Muscle layer of duodenum (tissue), 2 donors: ENCODE measurements around the gene FBXL13.

Source experiments
- H3K27ac ChIP-seq: one replicate; pipeline ENCODE4 v1.7.0; 2013; ENCODE audit warnings: mild to moderate bottlenecking, low read length
- H3K27me3 ChIP-seq: one replicate; pipeline ENCODE4 v1.7.0; 2013; ENCODE audit warnings: low read depth, mild to moderate bottlenecking, control low read depth, low read length
- H3K36me3 ChIP-seq, 2 donors: one replicate each; pipeline ENCODE4 v1.7.0; 2013; ENCODE audit warnings: low read length in 2 of 2, control low read depth in 1 of 2, mild to moderate bottlenecking in 1 of 2; ENCODE audit not compliant: insufficient read depth in 2 of 2, control insufficient read depth in 1 of 2
- H3K4me1 ChIP-seq, 2 donors: one replicate each; pipeline ENCODE4 v1.7.0; 2013; ENCODE audit warnings: low read length in 2 of 2, mild to moderate bottlenecking in 2 of 2, control low read depth in 1 of 2, moderate library complexity in 1 of 2; ENCODE audit not compliant: insufficient read depth in 2 of 2, control insufficient read depth in 1 of 2
- H3K4me3 ChIP-seq, 2 donors: one replicate each; pipeline ENCODE4 v1.7.0; 2013; ENCODE audit warnings: low read length in 2 of 2, low read depth in 1 of 2, mild to moderate bottlenecking in 1 of 2
- H3K9me3 ChIP-seq, 2 donors: one replicate each; pipeline ENCODE4 v1.7.0; 2013; ENCODE audit warnings: low read length in 2 of 2, control low read depth in 1 of 2, mild to moderate bottlenecking in 1 of 2; ENCODE audit not compliant: control insufficient read depth in 1 of 2
- donor health status: healthy.

Gene FBXL13

DNA sequence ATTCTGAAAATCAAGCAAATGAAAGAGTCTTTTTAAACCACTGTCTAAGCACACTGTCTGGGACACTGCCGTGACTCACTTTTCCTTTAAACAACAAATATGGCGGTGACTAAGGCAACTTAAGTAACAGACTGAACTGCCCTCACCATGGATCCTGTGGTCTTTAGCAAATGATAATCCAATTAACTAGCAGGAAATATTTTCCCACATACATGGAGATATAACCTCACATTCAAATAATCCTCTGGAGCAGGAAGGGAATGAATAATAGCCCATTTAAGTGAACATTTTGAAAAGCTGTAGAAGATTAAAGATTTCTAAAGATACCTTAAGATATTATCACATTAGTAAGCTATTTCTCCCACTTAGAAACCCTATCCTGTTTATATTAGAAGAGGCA, 202.1 kb downstream of the FBXL13 start:
- Histone ChIP-seq H3K4me3 (no peak overlapping the region), H3K36me3 (peaks cover 0 to 20% of the 10 kb centered on the region in 2 donors), H3K27me3 (no peaks in the 10 kb centered on the region), H3K4me1 (no peaks in the 10 kb centered on the region), H3K27ac (no peak overlapping the region), H3K9me3 (no peaks in the 10 kb centered on the region)

DNA sequence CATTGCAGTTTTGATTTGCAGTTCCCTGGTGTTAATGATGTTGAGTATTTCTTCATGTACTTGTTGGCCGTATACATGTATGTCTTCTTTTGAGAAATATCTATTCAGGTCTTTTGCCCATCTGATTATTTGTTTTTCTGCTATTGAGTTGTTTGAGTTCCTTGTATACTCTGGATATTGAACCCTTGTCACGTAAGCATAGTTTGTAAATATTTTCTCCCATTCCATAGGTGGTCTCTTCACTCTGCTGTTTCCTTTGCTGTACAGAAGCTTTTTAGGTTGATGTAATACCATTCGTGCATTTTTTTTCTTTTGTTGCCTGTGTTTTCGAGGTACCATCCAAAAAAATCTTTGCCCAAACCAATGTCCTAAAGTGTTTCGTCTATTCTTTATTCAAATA, 205.4 kb downstream of the FBXL13 start:
- H3K27ac ChIP-seq: no peak overlapping the region
- H3K36me3 ChIP-seq: peaks cover 0 to 20% of the 10 kb centered on the region in 2 donors
- H3K9me3 ChIP-seq: no peaks in the 10 kb centered on the region
- no peaks in the 10 kb centered on the region for H3K27me3 ChIP-seq
- no peak overlapping the region for H3K4me3 ChIP-seq
- H3K4me1 ChIP-seq: no peaks in the 10 kb centered on the region

DNA sequence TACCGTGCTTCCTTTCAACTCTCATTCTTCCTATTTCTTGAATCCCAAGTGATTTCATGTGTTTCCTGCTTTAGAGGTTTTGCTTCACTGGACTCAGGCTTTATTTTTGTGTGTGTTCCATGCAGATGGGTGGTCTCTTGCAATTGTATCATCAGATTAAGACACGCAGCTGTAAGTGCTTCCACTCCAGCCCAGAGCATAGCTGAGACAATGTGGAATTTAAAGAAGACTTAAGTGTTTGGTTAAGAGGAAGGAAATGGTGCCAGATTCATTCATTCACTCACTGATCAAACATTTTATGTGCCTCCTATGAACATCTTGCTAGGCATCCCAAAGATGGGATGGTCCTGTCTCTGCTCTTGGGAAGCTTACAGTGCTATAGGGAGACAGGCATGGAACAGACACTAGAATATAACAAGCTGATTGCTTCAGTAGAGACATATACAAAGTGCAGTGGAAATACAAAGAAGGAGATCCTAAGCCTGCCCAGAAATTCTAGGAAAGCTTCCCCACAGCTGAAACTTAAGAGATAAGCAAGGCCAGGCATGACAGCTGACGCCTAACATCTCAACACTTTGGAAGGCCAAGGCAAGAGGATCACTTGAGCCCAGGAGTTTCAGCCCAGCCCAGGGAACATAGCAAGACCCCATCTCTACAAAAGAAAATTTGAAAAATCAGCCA, 207.9 kb downstream of the FBXL13 start:
- H3K4me3 ChIP-seq: no peak overlapping the region
- no peaks in the 10 kb centered on the region for H3K4me1 ChIP-seq
- H3K36me3 ChIP-seq: peaks cover 0 to 2% of the 10 kb centered on the region in 2 donors
- no peaks in the 10 kb centered on the region for H3K27me3 ChIP-seq
- no peaks in the 10 kb centered on the region for H3K9me3 ChIP-seq
- no peak overlapping the region for H3K27ac ChIP-seq

DNA sequence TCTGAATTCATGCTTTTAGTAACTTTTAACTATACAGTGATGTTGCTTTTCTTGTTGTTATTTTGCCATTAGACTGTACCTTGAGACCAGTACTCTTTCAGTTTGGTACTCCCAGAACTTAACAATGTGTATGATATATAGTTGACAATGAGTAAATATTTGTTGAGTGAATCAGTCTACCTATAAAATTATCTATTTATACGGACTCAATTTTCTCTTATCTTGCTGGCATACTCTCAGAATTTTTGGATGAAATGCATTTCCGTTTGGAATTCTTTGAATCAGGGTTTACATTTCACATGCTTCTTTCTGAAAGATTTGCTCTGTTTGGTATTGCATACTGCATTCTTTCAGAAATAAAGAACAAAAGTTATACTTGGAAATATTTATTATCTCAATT, 209.6 kb downstream of the FBXL13 start:
- H3K27ac ChIP-seq: no peak overlapping the region
- peaks cover under 1 to 5% of the 10 kb centered on the region in 2 donors for H3K4me1 ChIP-seq
- H3K36me3 ChIP-seq: no peaks in the 10 kb centered on the region
- H3K27me3 ChIP-seq: no peaks in the 10 kb centered on the region
- H3K4me3 ChIP-seq: no peak overlapping the region
- H3K9me3 ChIP-seq: no peaks in the 10 kb centered on the region

DNA sequence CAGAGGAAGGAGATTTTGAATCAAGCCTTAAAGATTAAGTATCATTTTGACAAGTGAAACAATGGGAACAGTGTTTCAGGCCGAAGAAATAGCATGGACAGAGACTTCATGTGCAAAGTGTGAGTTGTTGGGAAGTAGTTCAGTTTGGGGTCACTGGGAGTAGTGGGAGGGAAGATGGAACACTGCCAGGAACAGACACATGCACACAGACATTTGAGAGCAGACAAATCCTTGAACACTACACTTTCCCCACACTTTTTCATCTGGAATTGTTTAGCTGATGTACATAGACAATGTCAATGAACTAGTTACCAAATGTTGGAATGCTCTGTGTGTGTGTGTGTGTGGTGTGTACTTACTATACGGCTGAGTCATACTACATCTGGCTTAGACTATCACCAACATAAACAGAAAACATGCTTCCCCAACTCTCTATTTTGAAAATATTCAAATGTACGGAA, 214.2 kb downstream of the FBXL13 start:
- Histone ChIP-seq H3K9me3 (no peaks in the 10 kb centered on the region), H3K36me3 (no peaks in the 10 kb centered on the region), H3K27me3 (no peaks in the 10 kb centered on the region), H3K4me1 (peaks cover 7 to 8% of the 10 kb centered on the region in 2 donors), H3K4me3 (no peak overlapping the region), H3K27ac (no peak overlapping the region)

DNA sequence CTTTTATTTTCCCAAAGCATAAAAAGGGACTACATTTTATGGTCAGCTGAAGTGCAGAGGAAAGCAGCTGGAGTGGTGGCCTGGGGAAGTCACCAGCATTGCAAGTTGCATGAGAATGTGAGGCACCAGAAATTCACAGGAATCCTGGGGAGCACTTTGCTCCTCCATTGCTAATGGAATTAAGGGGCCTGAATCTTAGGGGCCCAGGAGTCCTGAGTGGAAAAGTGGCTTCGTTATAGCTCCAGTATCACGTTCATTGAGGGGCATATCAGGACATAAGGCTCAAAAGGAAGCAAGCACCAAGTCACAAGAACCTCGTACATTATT, 214.8 kb downstream of the FBXL13 start:
- peaks cover 7 to 8% of the 10 kb centered on the region in 2 donors for H3K4me1 ChIP-seq
- no peaks in the 10 kb centered on the region for H3K27me3 ChIP-seq
- no peaks in the 10 kb centered on the region for H3K9me3 ChIP-seq
- no peak overlapping the region for H3K27ac ChIP-seq
- H3K36me3 ChIP-seq: no peaks in the 10 kb centered on the region
- no peak overlapping the region for H3K4me3 ChIP-seq

DNA sequence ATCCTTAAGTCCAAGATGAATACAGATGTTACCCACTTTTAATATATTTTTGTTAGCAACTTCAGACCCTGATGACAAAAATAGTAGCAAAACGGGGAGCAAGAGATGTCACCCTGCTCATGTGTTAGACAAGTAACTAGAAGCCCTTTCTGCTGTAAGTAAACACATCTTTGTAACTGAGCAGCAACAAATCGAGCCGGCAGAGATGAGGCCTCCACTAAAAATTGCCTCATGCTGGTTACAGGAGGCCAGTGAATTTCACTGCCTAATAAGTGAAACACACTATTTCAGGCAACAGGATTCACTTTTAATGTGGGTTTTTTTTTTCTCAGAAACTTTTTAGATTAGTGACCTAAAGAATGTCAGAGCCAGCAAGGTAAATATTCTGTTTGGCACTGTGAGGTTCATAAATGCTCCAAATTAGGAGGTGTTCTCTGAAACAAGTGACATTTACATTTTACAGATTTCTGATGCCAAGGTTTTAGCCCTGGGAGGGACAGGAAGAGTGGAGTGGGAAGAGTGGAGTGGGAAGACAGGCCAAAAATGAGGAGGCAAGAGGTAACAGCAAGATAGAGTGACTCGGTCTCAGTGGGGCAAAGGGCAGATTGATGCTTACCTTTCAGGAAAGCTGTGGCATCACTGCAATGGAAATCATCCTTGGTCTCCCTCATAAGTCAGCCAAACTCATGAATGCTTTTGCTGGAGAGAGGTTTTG, 215.4 kb downstream of the FBXL13 start:
- no peaks in the 10 kb centered on the region for H3K27me3 ChIP-seq
- H3K27ac ChIP-seq: no peak overlapping the region
- no peaks in the 10 kb centered on the region for H3K36me3 ChIP-seq
- H3K4me1 ChIP-seq: peaks cover 7 to 8% of the 10 kb centered on the region in 2 donors
- no peak overlapping the region for H3K4me3 ChIP-seq
- H3K9me3 ChIP-seq: no peaks in the 10 kb centered on the region

DNA sequence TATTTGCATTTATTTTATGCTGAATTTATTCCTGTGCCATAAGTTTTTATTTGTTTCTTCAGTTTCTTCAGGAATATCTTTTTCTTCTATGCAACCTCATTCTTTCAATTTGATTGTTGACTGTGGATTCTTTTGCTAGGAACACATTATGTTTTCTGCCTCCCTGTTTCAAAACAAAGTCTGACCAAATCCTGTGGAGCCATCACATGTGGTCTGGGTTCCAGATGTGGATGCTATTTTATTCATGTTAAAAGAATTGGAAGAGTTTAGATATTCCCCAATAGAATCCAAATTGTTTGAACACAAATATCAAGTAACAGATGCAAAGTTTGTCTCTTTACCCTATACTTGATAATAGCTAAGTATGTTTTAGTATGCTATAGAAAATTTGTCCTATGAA, 218.6 kb downstream of the FBXL13 start:
- H3K9me3 ChIP-seq: no peaks in the 10 kb centered on the region
- peaks cover 0 to 3% of the 10 kb centered on the region in 2 donors for H3K36me3 ChIP-seq
- H3K4me1 ChIP-seq: peaks cover 7 to 8% of the 10 kb centered on the region in 2 donors
- no peaks in the 10 kb centered on the region for H3K27me3 ChIP-seq
- no peak overlapping the region for H3K27ac ChIP-seq
- no peak overlapping the region for H3K4me3 ChIP-seq

DNA sequence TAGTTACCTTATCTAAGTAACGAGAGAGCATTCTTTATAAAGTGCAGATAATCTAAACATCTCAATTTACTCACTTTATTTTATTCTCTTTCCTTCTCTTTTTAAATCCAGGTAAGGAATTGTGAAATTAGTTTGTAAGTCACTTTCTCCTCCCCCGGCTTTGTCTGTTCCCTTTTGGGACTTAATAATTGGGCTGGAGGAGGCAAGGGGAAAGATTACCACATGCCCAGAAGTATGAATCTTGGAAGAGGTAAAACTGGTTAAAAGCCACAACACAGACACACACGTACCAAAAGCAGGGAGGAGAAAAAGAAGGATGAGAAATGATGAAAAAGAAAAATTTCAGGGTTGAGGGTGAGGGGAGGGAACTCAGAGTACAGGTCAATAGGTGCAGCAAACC, 225.1 kb downstream of the FBXL13 start:
- H3K4me3 ChIP-seq: no peak overlapping the region
- no peaks in the 10 kb centered on the region for H3K9me3 ChIP-seq
- peaks cover 0 to 3% of the 10 kb centered on the region in 2 donors for H3K36me3 ChIP-seq
- no peaks in the 10 kb centered on the region for H3K27me3 ChIP-seq
- no peaks in the 10 kb centered on the region for H3K4me1 ChIP-seq
- no peak overlapping the region for H3K27ac ChIP-seq

DNA sequence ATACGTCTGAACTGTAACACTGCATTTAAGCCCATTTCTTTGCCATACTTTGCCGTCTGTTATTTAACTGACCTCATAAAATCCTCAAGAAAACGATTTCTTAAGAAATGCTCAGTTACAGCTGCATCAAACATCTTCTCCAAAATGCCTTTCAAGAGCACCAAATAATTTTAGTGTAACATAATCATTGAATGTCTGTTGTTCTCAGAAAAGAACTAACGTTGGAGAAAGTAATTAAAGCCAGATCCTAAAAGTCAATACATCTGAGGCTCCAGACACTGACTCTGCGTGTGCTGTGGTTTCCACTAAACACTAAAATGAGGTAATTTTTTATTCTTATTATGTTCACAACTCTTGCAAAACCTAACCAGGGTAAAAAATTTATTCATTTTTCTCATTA, 225.5 kb downstream of the FBXL13 start:
- Histone ChIP-seq H3K27ac (no peak overlapping the region), H3K4me1 (no peaks in the 10 kb centered on the region), H3K4me3 (no peak overlapping the region), H3K27me3 (no peaks in the 10 kb centered on the region), H3K36me3 (peaks cover 0 to 3% of the 10 kb centered on the region in 2 donors), H3K9me3 (no peaks in the 10 kb centered on the region)

DNA sequence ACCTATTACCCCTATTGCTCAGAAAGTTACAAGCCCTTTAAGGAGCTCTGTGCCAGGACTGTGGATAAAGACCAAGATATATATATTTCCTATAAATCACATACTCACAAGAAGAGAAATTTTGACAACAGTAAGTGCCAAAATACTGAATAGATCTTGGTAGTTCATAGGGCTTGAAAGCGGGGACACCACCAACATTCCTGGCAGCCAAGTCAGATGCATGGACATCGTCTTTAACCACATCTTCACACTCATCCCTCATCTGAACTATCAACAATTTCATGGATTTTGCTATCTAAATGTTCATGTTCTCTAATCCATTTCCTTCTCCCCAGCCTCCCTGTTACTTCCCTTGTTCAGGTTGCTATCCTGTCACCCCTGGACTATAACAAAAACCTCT, 229.2 kb downstream of the FBXL13 start:
- H3K9me3 ChIP-seq: no peaks in the 10 kb centered on the region
- no peaks in the 10 kb centered on the region for H3K36me3 ChIP-seq
- no peaks in the 10 kb centered on the region for H3K4me1 ChIP-seq
- no peak overlapping the region for H3K27ac ChIP-seq
- H3K27me3 ChIP-seq: no peaks in the 10 kb centered on the region
- H3K4me3 ChIP-seq: no peak overlapping the region

DNA sequence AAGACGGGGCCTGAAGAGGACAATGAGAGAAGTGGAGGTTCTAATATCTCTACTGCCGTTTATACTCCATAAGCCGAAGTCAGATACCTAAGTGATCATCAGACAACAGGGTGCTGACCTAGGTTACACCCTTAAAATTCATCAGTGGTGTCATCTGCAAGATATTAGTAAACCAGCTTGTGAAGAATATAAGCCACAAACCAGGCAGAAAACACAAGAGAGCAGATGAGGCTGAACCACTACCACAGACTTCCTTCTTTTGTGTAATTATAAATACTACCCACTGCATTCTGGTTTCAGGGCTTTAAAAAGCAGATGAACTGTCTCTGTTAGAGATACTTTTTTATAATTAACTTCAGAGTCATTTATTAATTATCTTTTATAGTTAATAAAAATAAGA, 230.7 kb downstream of the FBXL13 start:
- no peak overlapping the region for H3K4me3 ChIP-seq
- H3K27ac ChIP-seq: no peak overlapping the region
- no peaks in the 10 kb centered on the region for H3K36me3 ChIP-seq
- no peaks in the 10 kb centered on the region for H3K4me1 ChIP-seq
- H3K27me3 ChIP-seq: no peaks in the 10 kb centered on the region
- no peaks in the 10 kb centered on the region for H3K9me3 ChIP-seq
